Choroid plexus epithelial cell (primary cell): ENCODE measurements around the gene KIAA1958.

ENCODE experiments used
- DNase-seq: peaks from one replicate; pipeline ENCODE4 v3.0.0-alpha.2; 2010; ENCODE audit warnings: low read depth
- H3K4me3 ChIP-seq: 2 replicates; pipeline ENCODE4 v1.5.1; 2011; ENCODE audit warnings: low read depth, mild to moderate bottlenecking, control low read depth, low read length, moderate library complexity
- CTCF ChIP-seq: conservative IDR thresholded peaks from 2 replicates; pipeline ENCODE4 v1.5.1; 2011; ENCODE audit warnings: low read depth, mild to moderate bottlenecking, control low read depth, inconsistent platforms, low read length, moderate library complexity

KIAA1958 gene

GRCh38 chr9:112489039-112489546, 2.5 kb downstream of the KIAA1958 start:
- no peak for DNase-seq
- no peak overlapping the region for H3K4me3 ChIP-seq
- no peak for TF ChIP-seq CTCF

GRCh38 chr9:112489876-112490666, 3.4 kb downstream of the KIAA1958 start:
- DNase-seq, result peak; percentile 18
- no peak overlapping the region for H3K4me3 ChIP-seq
- no peak for TF ChIP-seq CTCF

- peak; percentile 18 for DNase-seq
- H3K4me3 ChIP-seq, result no peak overlapping the region
- no peak for TF ChIP-seq CTCF
These were observed 6.9 kb downstream of the KIAA1958 start for GRCh38 chr9:112493393-112494137.

GRCh38 chr9:112494153-112494552, 7.5 kb downstream of the KIAA1958 start:
- no peak overlapping the region for H3K4me3 ChIP-seq
- TF ChIP-seq CTCF, result no peak
- no peak for DNase-seq

DNA sequence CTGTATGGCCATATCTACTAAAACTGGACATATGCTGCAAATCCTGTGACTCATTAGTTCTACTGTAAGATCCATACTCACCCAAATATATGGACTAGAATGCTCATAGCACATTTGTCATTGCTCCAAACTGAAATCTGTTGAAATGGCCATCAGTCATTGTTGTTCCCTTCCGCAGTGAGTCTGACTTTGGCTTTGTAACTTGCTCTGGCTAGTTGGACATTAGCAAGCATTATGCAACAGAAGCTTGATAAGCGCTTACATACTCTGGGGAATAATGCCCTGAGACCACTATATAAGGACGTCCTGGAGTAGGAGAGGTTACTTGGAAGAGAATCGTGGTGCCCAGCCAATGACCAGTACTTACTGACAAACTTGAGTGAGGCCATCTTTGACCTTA, 9.0 kb downstream of the KIAA1958 start:
- no peak for TF ChIP-seq CTCF
- no peak overlapping the region for H3K4me3 ChIP-seq
- DNase-seq, result no peak

- TF ChIP-seq CTCF, result no peak
- peak; percentile 62 for DNase-seq
- no peak overlapping the region for H3K4me3 ChIP-seq
These were observed 9.6 kb downstream of the KIAA1958 start for GRCh38 chr9:112496074-112496722.
